GM20431 (cell line): ENCODE measurements around the gene CGA.

Source experiments
- in situ Hi-C: fragments of 300-500 bp; cut with MseI, MboI; formaldehyde crosslinking; loops from one replicate; pipeline ENCODE4 v1.15.0; 2020; ENCODE audit warnings: low sequenced_read_pairs; ENCODE audit not compliant: unreplicated experiment

Gene CGA

DNA sequence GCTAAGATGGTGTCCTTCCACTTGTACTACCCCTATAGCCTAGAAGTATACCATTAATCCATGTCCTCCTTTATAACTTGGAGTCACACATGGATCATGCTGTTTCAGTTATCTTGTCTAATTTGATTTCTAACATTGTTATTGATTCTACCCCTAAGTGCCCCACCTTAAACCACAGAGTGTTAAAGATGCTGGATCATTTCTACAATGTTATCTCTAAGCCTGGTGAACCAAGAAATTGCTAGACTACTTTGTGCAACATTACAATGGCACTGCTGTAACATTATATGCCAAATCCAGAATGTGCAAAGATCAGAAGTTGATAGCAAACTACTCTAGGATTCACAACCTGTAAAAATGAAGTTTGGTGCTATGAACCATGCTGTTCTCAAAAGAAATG is 1.7 kb downstream of the CGA start:
- in situ Hi-C loops: no loop called here

DNA sequence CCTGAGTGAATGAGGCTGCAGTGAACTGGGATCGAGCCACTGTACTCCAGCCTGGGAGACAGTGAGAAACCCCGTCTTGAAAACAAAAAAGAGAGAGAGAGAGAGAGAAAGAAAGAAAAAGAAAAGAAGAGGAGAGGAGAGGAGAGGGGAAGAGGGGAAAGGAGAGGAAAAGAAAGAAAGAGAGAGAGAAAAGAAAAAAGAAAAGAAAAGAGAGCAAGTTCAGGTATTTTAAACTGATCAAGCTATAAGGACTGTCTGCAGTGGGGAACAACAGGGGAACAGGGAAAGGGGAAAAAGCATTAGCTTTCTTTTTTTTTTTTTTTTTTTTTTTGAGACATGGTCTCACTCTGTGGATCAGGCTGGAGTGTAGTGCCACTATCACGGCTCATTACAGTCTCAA is 2.5 kb downstream of the CGA start:
- in situ Hi-C loops: no loop called here

DNA sequence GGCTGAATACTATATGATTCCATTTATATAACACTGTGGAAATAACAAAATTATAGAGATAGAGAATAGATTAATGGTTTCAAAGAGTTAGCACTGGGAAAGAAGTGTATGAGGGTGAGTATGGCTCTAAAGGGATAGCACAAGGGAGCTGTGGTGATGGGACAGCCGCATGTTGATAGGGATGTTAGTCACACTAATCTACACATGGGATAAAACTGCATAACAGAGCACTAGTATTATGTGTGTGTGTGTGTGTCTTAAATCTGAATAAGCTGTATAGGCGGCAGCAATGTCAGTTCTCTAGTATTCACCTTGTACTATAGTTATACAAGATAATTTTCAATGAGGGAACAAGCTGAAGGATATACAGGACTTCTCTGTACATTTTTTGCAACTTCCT is 5.8 kb downstream of the CGA start:
- in situ Hi-C loops: no loop called here

DNA sequence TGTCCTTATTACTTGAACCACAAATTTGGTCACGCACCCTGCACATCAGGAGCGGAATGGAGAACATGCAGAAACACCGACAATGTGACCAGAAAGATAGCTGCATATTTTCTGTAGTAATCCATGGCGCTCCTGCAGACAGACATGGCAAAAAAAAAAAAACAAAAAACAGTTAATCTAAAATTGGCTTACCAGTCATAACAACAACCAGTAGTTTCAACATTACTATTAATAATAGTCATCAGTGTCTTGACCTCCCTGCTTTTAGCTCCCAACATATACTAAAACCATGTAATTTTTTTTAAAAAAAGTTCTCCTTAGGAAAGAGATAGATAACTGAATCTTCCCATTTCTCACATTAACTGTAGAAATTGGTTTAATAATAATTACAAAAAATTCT is 6.8 kb downstream of the CGA start:
- in situ Hi-C loops: no loop called here

DNA sequence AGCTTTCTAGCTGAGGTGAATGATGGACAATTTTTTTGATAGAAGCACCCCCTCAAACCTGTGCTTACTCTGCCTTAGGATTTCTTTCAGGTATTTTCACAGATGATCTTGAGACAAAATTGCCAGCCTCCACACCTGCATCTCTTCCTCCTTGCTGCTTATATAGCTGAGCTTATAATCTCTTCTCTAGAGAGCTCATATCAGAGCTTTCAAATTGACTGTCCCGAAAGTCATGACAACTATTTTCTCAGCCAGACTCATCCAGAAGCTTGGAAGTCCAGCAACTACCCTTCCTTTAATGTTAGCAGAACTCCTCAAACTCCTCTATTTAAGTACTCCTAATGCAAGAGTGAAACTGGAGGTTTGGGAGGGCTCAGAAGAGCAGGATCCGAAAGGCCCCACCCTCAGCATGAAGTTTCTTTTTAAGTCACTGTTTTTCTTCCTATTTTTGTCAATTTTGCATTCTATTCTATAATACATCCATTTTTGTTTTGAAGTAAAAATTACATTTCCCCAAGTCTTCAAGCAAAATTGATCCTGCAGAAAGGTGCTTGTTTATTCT is 12.7 kb downstream of the CGA start:
- in situ Hi-C loops: no loop called here

DNA sequence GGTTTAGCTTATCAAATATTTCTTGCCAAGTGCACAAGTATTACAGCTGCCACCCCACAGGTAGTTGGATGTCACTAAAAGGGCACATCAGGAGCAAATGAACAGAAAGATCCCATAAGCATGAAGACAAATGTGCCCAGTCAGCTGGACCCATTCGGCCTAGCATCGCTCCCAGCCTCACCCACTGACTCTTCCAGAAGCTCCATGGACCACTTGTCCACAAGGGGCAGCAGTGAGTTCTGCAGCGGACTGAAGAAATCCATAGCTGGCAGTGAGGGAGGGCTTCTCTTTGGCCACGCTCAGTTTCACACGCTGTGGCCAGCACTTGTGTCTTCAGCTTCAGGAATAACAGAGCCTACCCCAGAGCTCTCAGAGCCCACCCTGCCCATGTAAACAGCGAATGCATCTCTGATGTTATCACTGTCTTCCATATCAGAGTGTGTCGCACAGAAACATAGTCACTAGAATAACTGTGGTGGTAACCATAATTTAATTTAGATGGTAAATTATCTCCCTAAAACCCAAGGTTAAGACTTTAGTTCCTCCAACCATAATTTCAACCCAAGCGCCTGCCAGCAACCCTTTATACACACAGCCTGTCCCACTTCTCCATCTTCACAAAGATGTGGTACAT is 15.8 kb downstream of the CGA start:
- in situ Hi-C loops: no loop called here

DNA sequence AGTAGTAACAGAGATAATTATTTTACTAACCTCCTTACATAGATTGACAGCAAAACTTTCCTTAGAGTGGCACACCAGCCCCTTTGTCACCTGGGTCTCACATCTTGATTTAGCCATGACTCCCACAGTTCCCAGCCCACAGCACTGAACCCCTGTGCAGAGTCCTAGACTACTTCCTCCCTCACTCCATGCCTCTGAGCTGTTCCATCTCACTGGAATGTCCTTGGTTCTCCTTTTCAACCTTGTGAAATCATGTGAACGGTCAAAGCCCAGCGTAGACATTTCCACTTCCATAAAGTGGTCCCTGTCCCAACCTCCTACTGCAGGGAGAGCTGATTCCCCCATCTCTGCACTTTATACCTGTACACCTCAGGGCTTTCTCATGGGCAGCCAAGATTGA is 19.7 kb downstream of the CGA start:
- in situ Hi-C loops: no loop called here

DNA sequence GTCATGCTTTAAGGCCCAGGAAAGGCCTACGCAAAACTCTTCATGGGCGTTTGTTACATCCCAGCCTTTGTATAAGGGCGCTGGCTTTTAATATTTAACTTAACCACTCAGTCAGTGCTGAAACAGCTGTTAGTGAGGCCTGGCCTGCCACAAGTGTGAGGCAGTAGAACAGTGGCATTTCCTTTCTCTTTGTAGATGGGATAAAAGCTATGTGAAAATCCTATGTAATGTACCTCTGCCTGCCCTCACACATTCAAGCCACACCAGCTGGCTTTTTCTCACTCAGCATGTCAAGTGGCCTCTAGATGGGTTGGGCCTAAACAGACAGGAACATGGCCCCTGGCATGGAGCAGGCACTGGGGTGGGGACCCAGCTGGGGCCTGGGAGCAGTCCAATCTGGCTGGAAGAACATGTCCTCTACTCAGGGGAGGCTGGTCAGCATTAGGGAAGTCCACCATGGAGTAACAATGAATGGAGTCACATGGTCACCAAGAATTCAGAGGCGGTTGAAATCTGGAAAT is 20.7 kb downstream of the CGA start:
- in situ Hi-C loops: no loop called here

DNA sequence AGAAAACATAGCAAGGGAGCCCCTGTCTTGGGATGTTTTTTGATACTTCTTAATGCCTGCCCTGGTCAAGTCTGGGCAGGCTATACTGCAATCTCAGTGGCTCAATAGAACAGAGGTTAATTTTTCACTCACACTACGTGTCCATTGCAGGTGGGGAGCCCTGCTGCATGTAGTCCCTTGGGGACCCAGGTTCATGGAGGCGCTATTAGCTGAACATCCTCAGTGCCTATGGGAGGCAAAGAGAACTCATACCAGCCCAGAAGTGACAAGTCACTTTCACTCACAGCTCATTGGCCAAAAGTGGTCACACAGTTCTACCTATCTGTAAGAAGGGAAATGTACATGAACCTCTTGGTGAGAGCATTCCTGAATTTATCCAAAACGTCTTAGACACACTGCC is 23.2 kb downstream of the CGA start:
- in situ Hi-C loops: no loop called here

DNA sequence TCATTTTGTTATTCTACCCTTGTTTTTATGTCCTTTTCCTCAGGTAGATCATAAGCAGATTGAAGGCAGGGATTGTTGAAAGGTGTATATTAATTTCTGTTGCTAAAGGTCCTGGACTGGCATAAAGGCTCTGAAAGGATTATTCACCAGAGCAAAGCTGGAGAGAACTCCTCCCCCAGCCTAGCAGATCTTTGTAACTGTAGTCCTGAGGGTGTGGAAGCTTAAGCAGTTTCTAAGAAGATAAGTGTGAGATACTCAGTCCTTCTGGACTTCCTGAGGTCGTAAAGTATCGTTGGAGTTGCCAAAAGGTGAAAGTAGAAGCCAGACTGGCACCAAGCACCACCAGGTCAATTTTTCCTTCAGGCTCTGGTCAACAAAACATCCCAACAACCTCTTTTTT is 24.2 kb downstream of the CGA start:
- in situ Hi-C loops: no loop called here

DNA sequence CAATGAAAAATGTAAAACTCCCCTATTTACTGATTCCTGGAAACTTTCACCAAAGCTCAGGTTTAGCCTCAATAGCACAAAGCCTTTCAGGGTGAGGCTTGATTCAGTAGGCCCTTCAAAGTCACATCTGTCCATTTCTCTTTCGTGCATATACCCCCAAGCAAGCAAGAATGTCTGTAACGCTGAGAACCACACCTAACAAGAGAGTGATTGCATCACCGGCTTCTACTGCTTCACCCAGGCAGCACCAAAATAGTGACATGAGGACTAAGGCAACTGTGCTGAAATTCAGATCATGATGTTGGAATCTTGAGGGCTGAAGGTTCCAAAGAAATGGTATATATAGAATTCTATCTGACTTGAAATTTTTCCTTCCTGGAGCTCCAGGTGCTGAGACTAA is 26.1 kb downstream of the CGA start:
- in situ Hi-C loops: no loop called here

DNA sequence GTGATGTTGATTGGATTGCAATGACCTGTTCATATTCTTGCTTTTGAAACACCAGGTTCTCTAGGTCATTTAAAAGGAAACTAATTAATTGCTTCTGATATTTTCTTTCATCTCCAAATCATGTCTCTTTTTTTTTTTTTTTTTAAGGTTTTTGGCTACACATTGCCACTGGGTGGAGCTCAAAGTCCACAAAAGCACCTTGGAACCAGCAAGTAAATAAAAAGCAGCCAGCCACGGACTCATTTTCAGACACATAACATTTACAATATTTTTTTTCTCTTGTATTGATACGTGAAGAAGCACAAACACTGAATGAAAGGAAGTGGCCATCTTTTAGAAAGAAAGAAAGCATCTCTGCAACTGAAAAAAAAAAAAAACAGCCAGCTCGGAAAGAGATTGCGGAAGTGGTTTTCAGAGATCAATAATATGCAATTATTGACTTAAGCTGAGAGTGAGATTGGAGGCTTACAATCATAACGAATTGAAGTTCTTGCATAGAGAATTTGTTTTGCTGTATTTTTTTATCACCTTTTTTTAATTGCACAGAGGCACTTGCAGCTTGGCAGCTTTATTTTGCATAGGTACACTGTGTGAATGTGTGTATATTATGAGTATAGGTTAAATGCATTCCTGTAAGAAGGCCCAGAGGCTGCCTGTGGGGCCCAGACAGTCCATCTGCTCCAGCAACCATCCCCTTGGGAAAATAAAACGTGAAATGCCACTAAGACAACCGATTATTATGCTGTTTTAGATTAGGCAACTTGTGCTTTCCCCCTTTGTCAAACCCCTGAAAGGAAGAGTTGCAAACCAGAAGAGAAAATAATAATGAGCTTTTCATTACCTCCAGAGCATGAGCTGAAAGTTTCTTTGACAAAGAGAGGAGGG is 28.2 kb downstream of the CGA start:
- in situ Hi-C loops: no loop called here

DNA sequence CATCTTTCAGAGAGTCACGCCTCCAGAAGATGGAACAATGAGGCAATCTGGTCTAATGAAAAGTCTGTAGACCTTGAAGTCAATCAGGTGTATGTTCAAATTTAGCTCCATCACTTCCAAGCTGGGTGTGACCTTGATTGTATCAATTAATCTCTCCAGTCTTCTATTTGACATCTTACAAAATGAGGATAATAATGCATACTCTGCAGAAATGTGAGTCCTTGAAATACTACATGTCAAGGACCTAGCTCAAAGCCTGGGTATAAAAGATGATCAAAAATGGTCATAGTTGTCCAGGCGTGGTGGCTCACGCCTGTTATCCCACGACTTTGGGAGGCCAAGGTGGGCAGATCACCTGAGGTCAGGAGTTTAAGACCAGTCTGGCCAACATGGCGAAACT is 29.8 kb downstream of the CGA start:
- in situ Hi-C loops: no loop called here

DNA sequence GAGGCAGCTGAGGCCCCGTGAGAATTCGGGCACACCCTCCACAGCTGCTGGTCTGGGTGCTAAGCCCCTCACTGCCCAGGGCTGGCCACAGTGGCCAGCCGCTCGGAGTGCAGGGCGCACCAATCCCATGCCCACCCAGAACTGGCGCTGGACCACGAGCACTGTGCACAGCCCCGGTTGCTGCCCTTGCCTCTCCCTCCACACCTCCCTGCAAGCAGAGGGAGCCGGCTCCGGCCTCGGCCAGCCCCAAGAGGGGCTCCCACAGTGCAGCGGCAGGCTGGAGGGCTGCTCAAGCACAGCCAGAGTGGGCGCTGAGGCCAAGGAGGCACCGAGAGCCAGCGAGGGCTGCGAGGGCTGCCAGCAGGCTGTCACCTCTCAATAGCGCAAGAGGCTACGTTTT is 35.0 kb downstream of the CGA start:
- in situ Hi-C loops: no loop called here

DNA sequence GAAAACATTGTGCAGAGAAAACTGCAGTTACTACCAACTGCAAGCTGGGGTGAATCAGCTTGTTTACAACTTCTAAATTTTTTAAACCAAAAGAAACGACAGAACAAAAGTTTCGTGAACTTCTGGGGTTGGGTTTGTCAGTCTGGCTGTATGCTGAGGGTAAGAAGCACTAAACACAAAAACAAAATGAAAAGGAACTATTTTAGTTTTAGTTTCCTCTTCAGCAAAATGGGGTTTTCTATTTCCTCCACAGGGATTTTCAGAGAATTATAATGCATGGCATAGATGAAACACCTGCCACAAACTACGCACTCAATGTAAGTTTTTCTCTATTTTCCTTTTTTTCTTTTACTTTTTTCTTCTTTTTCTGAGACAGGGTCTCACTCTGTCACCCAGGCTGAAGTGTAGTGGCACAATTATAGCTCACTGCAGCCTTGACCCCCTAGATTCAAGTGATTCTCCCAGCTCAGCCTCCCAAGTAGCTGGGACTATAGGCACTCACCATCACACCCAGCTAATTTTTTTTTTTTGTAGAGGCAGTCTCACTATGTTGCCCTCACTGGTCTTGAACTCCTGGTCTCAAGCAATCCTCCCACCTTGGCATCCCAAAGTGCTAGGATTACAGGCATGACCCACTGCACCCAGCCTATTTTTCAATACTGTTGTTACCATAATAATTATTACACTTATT is 40.6 kb downstream of the CGA start:
- in situ Hi-C loops: no loop called here

DNA sequence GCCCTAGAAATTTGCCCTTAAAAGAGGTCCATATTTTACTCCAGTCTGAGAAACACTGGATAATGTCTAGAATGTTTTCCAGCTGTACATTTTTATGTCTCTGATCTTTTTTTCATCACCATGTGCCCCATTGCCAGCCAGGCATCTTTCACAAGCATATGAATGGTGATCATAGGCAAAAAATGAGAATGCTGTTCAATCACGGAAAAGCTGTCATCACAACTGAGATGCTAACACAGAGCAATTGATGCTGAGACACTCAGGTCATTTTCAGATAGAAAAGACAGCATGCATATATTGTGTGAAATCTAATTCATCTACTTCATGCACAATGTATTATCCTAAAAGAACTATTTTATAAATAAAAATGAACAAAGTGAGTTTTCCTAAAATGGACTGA is 41.6 kb downstream of the CGA start:
- in situ Hi-C loops: no loop called here

DNA sequence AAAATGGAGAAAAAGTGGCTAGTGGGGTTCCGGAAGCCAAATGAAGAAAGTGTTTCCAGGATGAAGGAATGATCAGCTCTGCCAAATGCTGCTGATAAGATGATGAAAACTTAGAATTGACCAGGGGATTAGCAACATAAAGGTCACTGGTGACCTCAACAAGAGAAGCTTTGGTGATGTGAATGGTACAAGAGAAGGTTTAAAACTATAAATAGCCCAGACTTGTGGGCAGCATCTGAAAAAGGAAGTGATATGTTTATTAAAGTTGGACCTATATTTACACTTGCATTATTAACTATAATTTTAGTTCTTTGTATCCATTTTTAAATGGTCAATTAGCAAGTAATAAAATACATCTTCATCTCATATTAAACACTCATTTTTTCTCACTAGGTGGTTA is 45.1 kb downstream of the CGA start:
- in situ Hi-C loops: no loop called here

DNA sequence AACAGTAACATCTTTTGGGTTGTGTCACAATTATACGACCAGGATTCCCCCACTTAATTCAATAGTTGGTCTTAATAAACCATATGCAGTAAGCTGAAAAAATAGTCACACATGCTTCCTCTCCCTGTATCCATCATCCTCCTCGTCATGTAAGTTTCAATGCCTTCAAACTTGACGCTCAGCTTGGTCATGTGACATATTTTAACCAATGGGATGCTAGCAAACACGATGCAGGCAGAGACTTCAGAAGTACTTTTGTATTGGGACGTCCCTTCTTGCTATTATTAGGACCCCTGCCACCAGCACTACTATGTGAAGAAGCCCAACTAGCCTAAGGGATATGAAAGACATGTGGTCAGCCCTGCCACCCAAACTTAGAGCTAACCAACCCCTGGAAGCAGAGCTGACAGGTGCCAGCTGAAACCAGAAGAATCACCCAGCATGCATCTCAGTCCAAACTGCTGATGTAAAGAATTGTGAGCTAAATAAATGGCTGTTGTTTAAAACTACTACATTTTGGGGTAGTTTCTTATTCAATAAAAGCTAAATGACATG is 49.3 kb downstream of the CGA start:
- in situ Hi-C loops: no loop called here

DNA sequence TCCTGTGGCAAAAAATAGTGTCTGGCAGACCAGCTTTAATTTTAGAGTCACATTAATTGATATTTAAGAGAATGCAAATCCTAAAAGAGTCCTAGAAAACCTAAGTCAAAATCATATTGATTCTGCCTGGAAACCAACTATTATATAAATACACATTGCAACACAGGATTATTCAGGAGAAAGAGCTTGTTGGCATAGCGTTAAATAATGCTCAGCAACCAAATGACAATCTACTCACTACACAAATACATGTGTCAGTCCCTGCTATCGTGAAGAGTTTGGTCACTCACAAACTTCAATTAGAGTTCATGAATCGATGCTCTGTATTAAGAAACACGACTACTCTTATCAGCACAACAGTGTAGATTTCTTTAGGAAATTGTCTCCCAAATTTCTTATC is 54.2 kb downstream of the CGA start:
- in situ Hi-C loops: no loop called here
